GM12891 (cell line): Measurements from ENCODE around the gene CH25H.

ENCODE experiments used
- DNase-seq: peaks from one replicate; pipeline ENCODE4 v3.0.0; 2011; ENCODE audit warnings: low spot score; ENCODE audit not compliant: insufficient read length
- FAIRE-seq: peaks from 2 replicates; lab custom pipeline; 2011; peaks lifted over from hg19 to GRCh38; lab: Jason Lieb, UNC
- PAX5 ChIP-seq: IDR thresholded peaks from 2 replicates; pipeline ENCODE4 v1.6.1; 2011; ENCODE audit warnings: low read length, moderate library complexity, mild to moderate bottlenecking; ENCODE audit not compliant: insufficient read depth, severe bottlenecking
- POLR2A ChIP-seq: IDR thresholded peaks from 2 replicates; pipeline ENCODE4 v1.6.1; 2011; ENCODE audit warnings: low read depth, low read length, control low read depth
- POLR2AphosphoS5 ChIP-seq: IDR thresholded peaks from 2 replicates; pipeline ENCODE4 v1.6.1; 2011; ENCODE audit warnings: low read depth, low read length, control low read depth
- POU2F2 ChIP-seq: IDR thresholded peaks from 2 replicates; pipeline ENCODE4 v1.6.1; 2011; ENCODE audit warnings: low read depth, mild to moderate bottlenecking, control low read depth, low read length, moderate library complexity
- SPI1 ChIP-seq: IDR thresholded peaks from 2 replicates; pipeline ENCODE4 v1.6.1; 2011; ENCODE audit warnings: low read depth, low read length, control low read depth
- TAF1 ChIP-seq: IDR thresholded peaks from 2 replicates; pipeline ENCODE4 v1.6.1; 2011; ENCODE audit warnings: low read depth, low read length, control low read depth

CH25H gene

DNA sequence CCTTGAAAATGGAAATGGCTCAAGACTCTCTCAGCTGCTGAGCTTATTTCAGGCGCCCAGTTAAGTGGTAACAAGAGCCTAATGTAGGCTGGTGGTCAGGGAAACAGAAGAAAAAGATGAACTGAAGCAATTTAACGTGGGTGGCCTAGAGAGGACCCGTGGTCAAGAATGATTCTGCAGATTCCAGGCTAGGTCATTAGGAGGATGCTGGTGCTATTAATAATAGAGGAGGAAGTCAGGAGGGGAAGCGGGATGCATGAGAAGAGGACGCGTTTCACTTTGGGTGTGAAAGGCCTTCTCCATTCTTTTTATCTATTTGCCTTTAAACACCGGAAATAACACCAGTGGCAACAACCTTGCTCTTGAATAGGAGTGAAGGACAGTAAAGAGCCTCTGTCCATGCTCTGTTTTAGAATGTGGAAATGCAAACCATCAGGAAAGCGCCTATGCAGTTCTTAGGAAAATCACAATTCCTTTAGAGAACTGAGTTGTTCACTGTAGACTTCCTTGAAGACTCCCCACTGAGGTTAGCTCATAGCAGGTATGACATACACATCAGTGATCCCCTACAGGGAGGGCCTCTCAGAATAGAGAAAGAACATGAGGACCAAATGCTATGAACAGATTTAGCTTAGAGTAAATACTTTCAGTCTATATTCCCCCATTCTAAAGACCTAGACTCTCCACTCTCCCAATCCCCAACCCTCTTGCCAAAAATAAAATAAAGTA is 35.9 kb upstream of the CH25H start:
- DNase-seq (no peak), FAIRE-seq (peak; percentile 63)
- TF ChIP-seq SPI1 = peak; percentile 80
- no peak for TF ChIP-seq POU2F2
- no peak for TF ChIP-seq TAF1

DNA sequence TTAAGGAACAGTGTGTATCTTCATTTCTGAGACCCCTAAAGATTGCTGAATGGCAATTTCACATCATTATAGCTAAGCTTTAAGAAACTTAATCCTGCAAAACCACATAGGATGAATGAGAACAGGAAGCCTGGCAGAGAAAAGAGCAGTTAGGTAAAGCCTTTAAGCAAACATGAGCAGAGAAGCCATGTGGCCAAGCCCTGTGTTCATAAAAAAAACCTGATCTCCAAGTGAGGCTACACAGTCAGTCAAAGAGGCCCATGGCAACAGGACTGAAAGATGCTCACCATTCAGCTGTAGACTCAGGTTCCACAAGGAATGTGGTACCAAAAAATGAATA is 35.2 kb upstream of the CH25H start:
- DNase-seq (no peak), FAIRE-seq (no peak)
- no peak for TF ChIP-seq TAF1
- no peak for TF ChIP-seq POLR2AphosphoS5
- TF ChIP-seq POLR2A = no peak
- no peak for TF ChIP-seq PAX5
- TF ChIP-seq POU2F2 = no peak

DNA sequence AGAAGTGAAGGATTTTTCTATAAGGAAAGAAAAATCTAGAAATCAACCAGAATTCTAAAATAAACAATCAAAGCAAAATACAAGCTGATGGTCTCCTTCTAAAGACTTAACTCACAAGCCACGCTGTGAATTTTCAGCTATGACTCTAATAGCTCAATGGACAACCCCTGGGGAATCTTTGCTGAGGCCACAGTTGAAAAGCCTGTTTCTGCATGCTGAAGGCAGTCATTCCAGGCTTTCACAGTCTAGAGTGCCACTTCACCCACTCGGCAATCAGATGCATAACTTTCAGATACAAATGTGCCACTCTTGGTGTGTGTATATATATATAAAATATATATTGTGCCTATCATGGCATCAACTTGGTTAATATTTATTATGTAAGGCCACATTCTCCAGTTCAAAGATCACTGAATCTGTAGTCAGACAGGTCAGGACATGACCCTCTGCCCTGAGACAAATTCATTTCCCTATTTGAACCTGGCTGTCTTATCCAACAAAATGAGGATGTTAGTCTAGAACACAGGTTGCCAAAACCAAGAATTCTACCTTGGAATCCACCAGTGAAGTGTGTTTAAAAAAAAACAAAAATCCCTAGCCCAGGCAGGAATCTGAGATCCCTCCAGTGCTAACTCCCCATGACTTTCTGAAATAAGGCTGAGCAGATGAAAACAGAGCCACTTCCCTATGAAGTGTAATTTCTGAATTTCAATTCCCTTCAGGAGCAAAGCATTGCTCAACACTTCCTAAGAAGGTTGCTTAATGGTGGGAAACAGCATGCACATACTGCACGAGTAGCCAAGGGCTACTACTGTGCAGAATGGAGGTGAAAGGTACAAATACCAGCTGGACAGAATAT is 34.6 kb upstream of the CH25H start:
- FAIRE-seq = peak; percentile 81
- TF ChIP-seq SPI1 = 0 out of 2 replicates have a peak, but pooled peaks have one; percentile 11
- no peak for TF ChIP-seq POU2F2
- no peak for DNase-seq

DNA sequence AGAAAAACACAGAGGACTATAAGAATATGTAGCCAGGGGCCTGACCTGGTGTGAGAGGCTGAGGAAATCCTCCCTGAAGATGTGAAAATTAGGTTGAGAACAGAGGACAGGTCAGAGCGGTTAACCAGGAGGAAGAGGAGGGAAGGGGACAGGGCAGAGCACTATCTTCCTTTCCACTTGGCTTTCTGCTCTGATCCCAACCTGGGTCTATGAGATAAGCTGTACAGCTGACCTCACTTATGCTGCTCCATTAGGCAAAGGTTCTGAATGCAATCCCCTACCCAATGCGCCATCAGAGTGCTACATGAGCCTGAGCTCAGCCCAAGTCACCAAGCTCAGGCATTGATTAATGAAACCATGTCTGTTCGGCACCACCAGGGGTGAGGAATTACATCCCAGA is 33.9 kb upstream of the CH25H start:
- DNase-seq = no peak
- TF ChIP-seq TAF1 (no peak), SPI1 (no peak), POLR2AphosphoS5 (no peak), POU2F2 (no peak), POLR2A (no peak), PAX5 (no peak)
- FAIRE-seq = peak; percentile 40

DNA sequence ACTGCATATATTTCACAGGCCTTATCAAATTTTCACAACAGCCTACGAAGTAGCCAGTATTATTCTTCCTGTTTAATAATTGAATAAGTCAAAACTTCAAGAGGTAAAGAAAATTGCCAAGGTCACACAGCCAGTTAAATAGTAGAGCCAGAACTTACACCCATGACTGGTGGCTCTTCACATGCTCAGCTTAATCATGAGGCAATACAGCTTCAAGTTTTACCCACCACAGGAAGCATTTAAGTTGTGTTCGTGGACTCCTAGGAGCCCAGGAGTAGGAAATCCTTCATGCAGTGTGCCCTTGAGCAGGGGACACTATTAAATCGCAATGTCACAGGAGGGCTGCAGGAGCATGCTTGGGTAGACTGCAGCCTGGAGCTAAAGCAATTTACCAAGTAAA is 33.4 kb upstream of the CH25H start:
- DNase-seq (no peak), FAIRE-seq (no peak)
- TF ChIP-seq POLR2AphosphoS5 (no peak), TAF1 (no peak), PAX5 (no peak), POLR2A (no peak), SPI1 (no peak), POU2F2 (no peak)

DNA sequence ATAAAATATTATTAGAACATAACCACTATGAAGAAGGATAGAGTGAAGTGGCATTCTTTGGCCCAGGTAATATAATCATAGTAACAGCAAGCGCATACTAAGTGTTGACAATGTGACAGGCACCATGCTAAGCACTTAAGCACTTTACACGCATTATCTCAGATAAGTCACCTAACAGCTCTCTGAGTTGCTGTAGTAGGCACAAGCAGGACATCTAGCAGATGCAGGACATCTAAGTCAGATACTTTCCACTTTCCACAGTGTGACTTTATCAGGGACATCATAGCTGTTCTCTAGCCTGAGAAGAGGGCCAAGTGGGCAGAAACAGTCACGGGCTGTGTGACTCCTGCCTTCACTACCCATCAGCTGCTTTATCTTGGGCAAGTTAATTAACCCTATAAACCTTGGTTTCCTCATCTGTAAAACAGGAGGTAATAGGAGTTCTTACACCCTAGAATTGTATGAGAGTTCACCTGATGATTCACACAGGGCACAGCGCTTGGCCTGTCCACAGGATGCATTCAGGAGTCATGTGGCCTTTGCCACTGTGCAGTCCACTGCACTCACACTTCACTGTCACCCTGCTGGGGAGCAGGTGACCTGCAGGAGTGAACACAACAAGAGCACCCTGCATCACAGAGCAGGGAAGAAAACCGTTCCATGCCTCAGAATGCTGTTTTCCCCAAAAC is 32.0 kb upstream of the CH25H start:
- DNase-seq (no peak), FAIRE-seq (peak; percentile 31)
- no peak for TF ChIP-seq POLR2AphosphoS5
- TF ChIP-seq PAX5 = no peak
- TF ChIP-seq TAF1 = no peak
- no peak for TF ChIP-seq POLR2A
- no peak for TF ChIP-seq POU2F2
- no peak for TF ChIP-seq SPI1

DNA sequence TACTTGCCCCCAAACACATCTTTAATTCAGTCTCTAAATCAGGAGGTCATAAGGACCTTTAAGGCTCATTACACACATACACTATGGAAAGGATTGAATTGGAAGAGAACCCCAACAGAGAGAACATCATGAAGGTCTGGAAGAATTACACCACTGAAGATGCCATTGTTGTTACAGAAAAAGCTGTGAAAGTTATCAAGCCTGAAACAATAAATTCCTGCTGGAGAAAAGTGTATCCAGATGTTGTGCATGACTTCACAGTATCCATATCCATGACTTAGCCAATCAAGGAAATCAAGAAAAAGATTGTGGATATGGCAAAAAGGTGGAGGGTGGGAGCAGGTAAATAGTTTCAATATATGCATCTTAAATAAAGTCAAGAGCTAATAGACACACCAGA is 30.7 kb upstream of the CH25H start:
- TF ChIP-seq SPI1 (no peak), POU2F2 (no peak), PAX5 (no peak), POLR2AphosphoS5 (no peak), TAF1 (no peak), POLR2A (no peak)
- no peak for FAIRE-seq
- DNase-seq = no peak

DNA sequence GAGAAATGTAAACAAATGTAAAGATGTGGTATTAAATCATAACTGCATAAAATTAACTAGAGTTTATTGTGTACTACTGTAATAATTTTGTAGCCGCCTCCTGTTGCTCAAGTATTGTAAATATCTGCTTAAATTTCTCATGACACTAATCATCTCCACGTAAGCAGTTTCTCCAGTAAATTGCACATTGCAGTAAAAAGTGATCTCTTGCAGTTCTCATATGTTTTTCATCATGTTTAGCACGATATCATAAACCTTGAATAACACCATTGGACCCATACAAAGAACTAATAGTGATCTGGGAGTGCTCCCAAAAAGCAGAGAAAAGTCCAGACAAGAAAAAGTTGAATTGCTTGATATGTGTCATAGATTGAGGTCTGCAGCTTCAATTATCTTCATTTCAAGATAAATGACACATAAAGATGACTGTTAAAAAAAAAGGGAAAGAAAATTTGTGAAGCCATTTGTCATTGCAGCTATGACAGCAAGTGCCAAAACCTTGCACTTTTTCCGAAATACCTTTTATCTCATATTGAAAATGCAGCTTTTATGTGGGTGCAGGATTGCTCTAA is 29.2 kb upstream of the CH25H start:
- no peak for DNase-seq
- no peak for TF ChIP-seq POLR2A
- no peak for TF ChIP-seq SPI1
- no peak for TF ChIP-seq PAX5
- FAIRE-seq = no peak

DNA sequence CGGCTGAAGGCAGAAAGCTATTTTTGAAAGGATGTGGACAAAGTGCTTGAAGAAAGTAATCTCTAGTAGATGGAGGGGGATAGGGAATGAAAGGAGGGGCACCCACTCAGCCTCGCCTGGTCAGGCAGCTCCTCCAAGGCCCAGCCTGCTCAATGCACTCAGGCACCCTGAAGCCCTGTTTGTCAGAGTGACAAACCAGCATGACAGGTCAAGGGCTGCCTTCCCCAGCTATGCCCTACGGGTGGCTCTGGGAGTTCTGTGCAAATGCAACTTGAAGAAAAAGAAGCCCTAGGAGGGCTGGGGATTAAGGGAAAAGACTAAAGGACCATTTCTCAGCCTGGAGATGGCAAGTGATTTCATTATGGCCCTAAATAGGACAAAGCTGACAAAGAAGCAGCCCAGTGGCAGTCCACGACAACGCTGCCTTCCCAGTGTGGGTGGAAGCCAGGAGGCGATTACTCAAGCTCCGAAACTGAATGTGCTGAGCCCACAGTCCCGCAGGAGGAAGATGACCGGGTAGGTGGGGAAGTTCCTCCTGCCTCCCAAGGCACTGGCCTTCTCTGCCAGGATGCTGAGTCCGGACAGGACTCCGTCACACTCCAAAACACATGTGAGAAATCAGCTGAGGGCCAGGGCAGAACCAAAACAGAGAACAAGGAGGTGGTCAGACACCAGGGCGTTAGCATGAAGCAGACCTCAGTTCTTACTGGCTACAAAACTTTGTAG is 28.1 kb upstream of the CH25H start:
- DNase-seq = no peak
- no peak for TF ChIP-seq SPI1
- TF ChIP-seq PAX5 = no peak
- TF ChIP-seq POLR2AphosphoS5 = no peak
- no peak for FAIRE-seq

DNA sequence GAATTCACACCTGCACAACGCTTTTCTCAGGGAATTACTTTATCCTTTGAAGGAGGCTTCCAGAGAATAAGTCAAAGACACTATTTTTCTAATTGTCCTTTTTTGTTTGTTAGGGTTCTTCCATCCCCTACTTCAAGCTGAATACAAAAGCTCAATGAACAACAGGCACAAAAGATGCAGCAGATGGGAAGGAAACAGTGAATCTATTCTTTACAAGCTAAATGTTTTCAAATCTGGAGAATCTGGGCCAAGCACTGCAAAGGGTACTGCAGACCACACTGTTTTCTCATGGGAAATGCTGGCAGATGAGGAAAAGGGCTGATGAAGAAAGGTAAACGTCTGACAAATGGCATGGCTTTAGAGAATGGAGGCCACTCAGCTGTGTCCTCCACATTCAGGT is 25.9 kb upstream of the CH25H start:
- TF ChIP-seq POLR2AphosphoS5 (no peak), TAF1 (no peak), PAX5 (no peak), POU2F2 (no peak), SPI1 (no peak), POLR2A (no peak)
- DNase-seq (no peak), FAIRE-seq (no peak)
